H1 (cell line): ENCODE results near the gene CAMTA1. TPM values are rescaled to one million over a fixed set of nuclear protein-coding genes. Genes with fewer than 3 reads are reported as not detected.

ENCODE experiments used
- BACH1 ChIP-seq: IDR thresholded peaks from 2 replicates; pipeline ENCODE4 v1.6.1; 2012; ENCODE audit warnings: low read length, improper control_type of control experiment
- CBX8 ChIP-seq: fragments of 300-800, 300-1000 bp; sonication (generic); IDR thresholded peaks from 2 replicates; pipeline ENCODE4 v1.7.1; 2016; ENCODE audit warnings: low read depth, low read length, borderline replicate concordance
- EGR1 ChIP-seq: IDR thresholded peaks from 2 replicates; pipeline ENCODE4 v1.6.1; 2011; ENCODE audit warnings: low read depth, low read length, borderline replicate concordance
- FOSL1 ChIP-seq: IDR thresholded peaks from 2 replicates; pipeline ENCODE4 v1.6.1; 2011; ENCODE audit warnings: mild to moderate bottlenecking, low read depth, low read length, moderate library complexity; ENCODE audit not compliant: insufficient read depth
- HDAC2 ChIP-seq, 2 experiments: fragments of 300-600 bp in 1 of 2; sonication (generic) in 1 of 2; IDR thresholded peaks; 2 replicates each; pipeline ENCODE4 v1.6.1; 2011 to 2012; ENCODE audit warnings: low read depth in 2 of 2, low read length in 2 of 2, mild to moderate bottlenecking in 2 of 2, moderate library complexity in 2 of 2, borderline replicate concordance in 1 of 2, inconsistent platforms in 1 of 2
- JUN ChIP-seq: IDR thresholded peaks from 2 replicates; pipeline ENCODE4 v1.6.1; 2011; ENCODE audit warnings: low read depth, mild to moderate bottlenecking, improper control_type of control experiment, low read length
- SP4 ChIP-seq: IDR thresholded peaks from 2 replicates; pipeline ENCODE4 v1.6.1; 2012; ENCODE audit warnings: low read length, inconsistent platforms
- polyA plus RNA-seq, 7 experiments: library from polyadenylated mRNA; depleted of rRNA in 3 of 7; stranded (reverse) in 5 of 7; unstranded in 2 of 7; fragments of >200 nt in 5 of 7; fragments of 200-250 nt in 2 of 7; gene quantifications; 1 replicate in 5 of 7; 2 replicates in 1 of 7; 4 replicates in 1 of 7; pipeline versions ENCODE4 v1.2.1 to v1.2.3, GENCODE V29; 2011 to 2013; ENCODE audit warnings: missing spikeins in 2 of 7, mixed read lengths in 2 of 7
- total RNA-seq: library from RNA; stranded (reverse); fragmentation: NEBNext Ultra II Directional; extraction: Animal tissue kit (Norgen Biotek cat#: 25700); gene quantifications from 2 replicates; pipeline ENCODE4 v1.2.1, GENCODE V29; 2021

The CAMTA1 gene
- total and polyA plus RNA-seq, 2 of the 8 experiments (the other 6 are each of a cell fraction or from before 2014, with no cell fraction given) = 65.0 to 119 TPM

DNA sequence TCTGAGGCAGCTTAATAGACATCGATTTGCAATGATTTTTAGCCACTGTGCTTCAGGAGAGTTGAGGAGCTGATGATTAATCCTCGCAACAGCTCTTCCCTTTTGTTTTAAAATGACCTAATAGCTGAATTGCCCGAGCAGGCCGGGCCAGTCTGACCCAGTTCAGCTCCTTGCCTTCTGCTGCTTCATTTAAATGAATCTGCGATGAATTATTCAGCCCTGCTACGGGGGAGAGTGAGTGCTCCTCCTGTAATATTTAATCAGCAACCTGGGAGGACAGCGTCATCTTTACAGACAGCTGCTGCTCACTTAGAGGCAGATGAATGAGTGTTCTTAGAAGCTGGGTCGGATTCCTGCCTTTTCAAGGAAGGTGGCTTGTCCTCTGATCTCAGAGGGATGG, 325.1 kb downstream of the CAMTA1 start (continued):
- TF ChIP-seq CBX8 = no peak
- no peak for TF ChIP-seq FOSL1
- no peak for TF ChIP-seq SP4
- no peak for TF ChIP-seq HDAC2 (IDR thresholded peaks at IDR 0.05; ENCODE audit: borderline replicate concordance in 1 of 2, low read depth in 2 of 2, low read length in 2 of 2)
- no peak for TF ChIP-seq JUN
- TF ChIP-seq EGR1 = no peak
- no peak for TF ChIP-seq BACH1
